ENCODE results near the gene DUSP18.

DNA sequence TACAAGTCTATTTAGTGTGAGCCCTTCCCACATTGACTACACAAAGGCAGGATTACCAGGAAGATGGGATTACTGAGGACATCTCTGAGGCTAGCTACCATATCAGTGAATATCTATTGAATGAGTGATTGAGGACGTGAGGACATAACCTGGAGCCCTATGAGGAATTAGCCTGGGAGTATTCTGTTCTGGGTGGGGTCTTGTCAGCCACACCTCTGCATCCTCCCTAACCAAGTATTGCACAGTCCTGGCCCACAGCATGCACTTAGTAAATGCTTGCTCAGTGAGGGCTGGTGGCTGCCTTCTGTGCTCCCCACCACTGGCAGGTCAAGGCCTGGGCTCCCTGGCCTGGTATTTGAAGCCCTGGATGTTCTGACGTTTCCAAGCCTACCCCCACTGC, 14.8 kb downstream of the DUSP18 start:
- TF ChIP-seq SUZ12 (IDR thresholded peaks at IDR 0.05; ENCODE audit: extremely low read depth, insufficient read depth, insufficient read length) (no peak), YY1 (IDR thresholded peaks at IDR 0.05; ENCODE audit: insufficient read depth, insufficient read length) (no peak), ZNF274 (IDR thresholded peaks at IDR 0.05; ENCODE audit: low read depth, low read length) (no peak)
